GM10248 (cell line): ENCODE data around the gene ERVH48-1.

Experiments used
- CTCF ChIA-PET: fragments of 300-600 bp; sonication (Branson Sonifier 250); formaldehyde crosslinking; extraction: SDS; loops from one replicate; lab custom pipeline; 2021; ENCODE audit warnings: antibody characterized with exemption; lab: Yijun Ruan, JAX
- POLR2A ChIA-PET: fragments of 350-650 bp; sonication (Branson Sonifier 250); formaldehyde crosslinking; extraction: SDS; loops from one replicate; lab custom pipeline; 2020; ENCODE audit warnings: antibody characterized with exemption; lab: Yijun Ruan, JAX
- DNase-seq: peaks from one replicate; pipeline ENCODE4 v3.0.0; 2012; ENCODE audit errors: extremely low spot score
- CTCF ChIP-seq: IDR thresholded peaks from 2 replicates; pipeline ENCODE4 v1.5.1; 2012; ENCODE audit warnings: mild to moderate bottlenecking, low read depth; ENCODE audit errors: extremely low read depth, missing control alignments, control extremely low read depth

ERVH48-1 gene

GRCh38 chr21:42906233-42906632 is 19.2 kb downstream of the ERVH48-1 start:
- ChIA-PET CTCF (no interaction called here), POLR2A (no interaction called here)
- no peak for TF ChIP-seq CTCF
- DNase-seq = no peak

- CTCF ChIA-PET = no interaction called here
- TF ChIP-seq CTCF = no peak
- no peak for DNase-seq
- POLR2A ChIA-PET = no interaction called here
Observed at GRCh38 chr21:42905195-42905594, 20.2 kb downstream of the ERVH48-1 start.

GRCh38 chr21:42903817-42904216 is 21.6 kb downstream of the ERVH48-1 start:
- CTCF ChIA-PET = no interaction called here
- DNase-seq = no peak
- POLR2A ChIA-PET = no interaction called here
- TF ChIP-seq CTCF = no peak

- ChIA-PET CTCF (interaction anchor here (1.1 to 1.4 kb wide), 3 partner anchors 8 to 12 kb away, joined by 3 to 5 read pairs (median 3); partner anchors contain the start of gene NDUFV3), POLR2A (no interaction called here)
- no peak for TF ChIP-seq CTCF
- no peak for DNase-seq
Observed at GRCh38 chr21:42900446-42900845, 25.0 kb downstream of the ERVH48-1 start.

GRCh38 chr21:42892931-42893755 is 32.3 kb downstream of the ERVH48-1 start, which contains the start of gene NDUFV3:
TSS of gene NDUFV3 (plus strand) at chr21:42893309. CDS start at chr21:42893334, 25 bp downstream.
- POLR2A ChIA-PET = interaction anchor here (0.6 to 0.9 kb wide), 2 partner anchors 15 to 1924 kb away, joined by 3 read pairs; no protein-coding TSS in a partner anchor

More at GRCh38 chr21:42892931-42893755, 32.3 kb downstream of the ERVH48-1 start, which contains the start of gene NDUFV3:
- CTCF ChIA-PET = interaction anchor here (1.1 to 1.7 kb wide), 6 partner anchors 8 to 776 kb away, joined by 3 to 5 read pairs (median 3); no protein-coding TSS in a partner anchor
- DNase-seq = peak; percentile 100
- no peak for TF ChIP-seq CTCF
